Measurements from ENCODE around the gene EBF3. TPM values are rescaled to one million over a fixed set of nuclear protein-coding genes. Genes with fewer than 3 reads are reported as not detected.

Gene EBF3
- total RNA-seq, 4 donors from 2014 or later, result 0.42 to 2.9 (median 1.3) TPM

DNA sequence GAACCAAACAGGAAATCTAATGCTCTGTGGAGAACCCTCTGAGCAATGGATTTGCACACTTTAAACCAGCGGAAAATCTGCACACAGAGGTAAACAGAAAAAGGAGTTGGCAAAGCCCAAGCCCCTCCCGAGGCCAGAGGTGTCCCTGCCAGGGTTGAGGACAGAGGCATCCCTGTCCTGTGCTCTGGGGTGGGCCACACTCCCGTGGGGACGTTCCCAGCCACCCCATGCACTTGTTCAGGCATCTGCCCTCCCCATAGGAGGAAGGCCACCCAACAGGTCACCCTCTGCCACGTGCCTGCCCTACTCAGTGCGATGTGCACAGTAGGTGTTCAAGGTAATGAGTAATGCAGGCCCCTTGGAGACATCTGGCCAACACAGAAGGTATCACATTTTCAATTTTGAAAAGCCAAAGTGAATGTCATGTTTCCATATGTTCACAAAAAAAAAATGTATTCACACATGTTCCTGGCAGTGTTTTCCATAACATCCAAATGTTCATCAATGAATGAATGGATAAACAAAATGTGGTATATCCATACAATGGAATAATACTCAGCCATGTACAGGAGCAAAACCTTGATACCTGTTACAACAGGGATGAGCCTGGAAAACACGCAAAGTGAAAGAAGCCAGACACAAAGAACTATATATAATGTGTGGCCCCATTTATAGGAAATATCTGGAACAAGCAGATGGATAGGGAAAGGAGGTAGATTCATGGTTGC lies 108.1 kb downstream of the EBF3 start:
- WGBS, 2 donors, result 65 to 73% methylated on average over 6 of the region's 7 CpGs
- intact Hi-C loops (cut with DNase I), result no loop called here
- TF ChIP-seq, protein P1, sequence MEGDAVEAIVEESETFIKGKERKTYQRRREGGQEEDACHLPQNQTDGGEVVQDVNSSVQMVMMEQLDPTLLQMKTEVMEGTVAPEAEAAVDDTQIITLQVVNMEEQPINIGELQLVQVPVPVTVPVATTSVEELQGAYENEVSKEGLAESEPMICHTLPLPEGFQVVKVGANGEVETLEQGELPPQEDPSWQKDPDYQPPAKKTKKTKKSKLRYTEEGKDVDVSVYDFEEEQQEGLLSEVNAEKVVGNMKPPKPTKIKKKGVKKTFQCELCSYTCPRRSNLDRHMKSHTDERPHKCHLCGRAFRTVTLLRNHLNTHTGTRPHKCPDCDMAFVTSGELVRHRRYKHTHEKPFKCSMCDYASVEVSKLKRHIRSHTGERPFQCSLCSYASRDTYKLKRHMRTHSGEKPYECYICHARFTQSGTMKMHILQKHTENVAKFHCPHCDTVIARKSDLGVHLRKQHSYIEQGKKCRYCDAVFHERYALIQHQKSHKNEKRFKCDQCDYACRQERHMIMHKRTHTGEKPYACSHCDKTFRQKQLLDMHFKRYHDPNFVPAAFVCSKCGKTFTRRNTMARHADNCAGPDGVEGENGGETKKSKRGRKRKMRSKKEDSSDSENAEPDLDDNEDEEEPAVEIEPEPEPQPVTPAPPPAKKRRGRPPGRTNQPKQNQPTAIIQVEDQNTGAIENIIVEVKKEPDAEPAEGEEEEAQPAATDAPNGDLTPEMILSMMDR (IDR thresholded peaks at IDR 0.05), result no peak
- no peak for TF ChIP-seq POLR2A (IDR thresholded peaks at IDR 0.05)
- Histone ChIP-seq H3K36me3 (no peaks in the 10 kb centered on the region), H3K4me3 (no peak overlapping the region), H3K27ac (no peak overlapping the region), H3K4me1 (no peaks in the 10 kb centered on the region), H3K9me3 (peaks cover 0 to 10% (median 0%) of the 10 kb centered on the region in 3 donors), H3K27me3 (peaks cover 0 to 20% (median 0%) of the 10 kb centered on the region in 4 donors)
- no peak for DNase-seq

DNA sequence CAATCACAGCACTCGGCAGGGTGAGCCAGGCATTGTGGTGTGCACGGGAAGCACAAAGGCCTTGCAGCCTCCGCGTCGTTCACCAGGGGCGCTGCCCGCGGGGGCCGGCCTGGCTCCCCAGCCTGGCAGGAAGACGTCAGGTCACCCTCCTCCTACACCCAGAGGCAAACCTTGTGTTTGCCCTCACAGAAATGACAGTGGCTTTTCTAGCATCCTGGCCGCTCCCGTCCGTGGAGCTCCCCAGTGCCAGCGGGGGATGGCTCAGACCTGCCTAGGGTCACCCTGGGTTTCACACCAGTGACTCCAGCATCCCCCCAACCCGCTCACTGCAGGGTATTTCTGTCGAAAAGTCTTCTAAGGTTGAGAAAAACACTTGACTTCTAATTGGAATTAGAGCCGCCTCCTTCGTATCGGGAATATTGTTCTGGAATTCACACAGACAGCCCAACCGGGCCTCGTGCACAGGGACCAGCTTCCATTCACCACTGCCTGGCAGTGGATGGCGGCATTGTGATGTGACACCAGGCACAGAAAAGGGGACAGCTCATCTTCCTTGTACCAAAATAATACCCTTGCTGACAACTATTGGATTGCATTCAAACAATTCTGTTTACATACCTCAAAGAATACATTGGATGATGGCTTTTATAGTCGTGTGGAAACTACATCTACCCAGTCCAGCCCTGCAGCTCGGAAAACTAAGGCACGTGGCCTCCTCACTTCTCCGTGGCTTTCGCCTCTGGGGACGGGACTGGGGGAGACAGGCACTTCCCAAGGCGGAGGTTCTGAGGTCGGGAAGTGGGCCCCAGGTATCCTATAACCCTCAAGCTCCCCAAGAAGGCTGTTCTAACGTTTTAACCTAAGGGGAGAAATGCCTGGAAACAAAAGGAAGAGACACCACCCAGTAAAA lies 109.0 kb downstream of the EBF3 start:
- Histone ChIP-seq H3K36me3 (no peaks in the 10 kb centered on the region), H3K4me1 (no peaks in the 10 kb centered on the region), H3K4me3 (no peak overlapping the region), H3K9me3 (peaks cover 0 to 10% (median 0%) of the 10 kb centered on the region in 3 donors), H3K27ac (no peak overlapping the region), H3K27me3 (peaks cover 0 to 24% (median 0%) of the 10 kb centered on the region in 4 donors)
- no peak for DNase-seq
- no peak for TF ChIP-seq POLR2A (IDR thresholded peaks at IDR 0.05)
- TF ChIP-seq, protein P1 (IDR thresholded peaks at IDR 0.05), result no peak
- intact Hi-C loops (cut with DNase I), result no loop called here
- WGBS, 2 donors, result 75 to 83% methylated on average over 16 to 21 of the region's 31 CpGs

GRCh38 chr10:129854158-129854557 lies 109.9 kb downstream of the EBF3 start:
- H3K27me3 ChIP-seq, result peaks cover 0 to 24% (median 0%) of the 10 kb centered on the region in 4 donors

DNA sequence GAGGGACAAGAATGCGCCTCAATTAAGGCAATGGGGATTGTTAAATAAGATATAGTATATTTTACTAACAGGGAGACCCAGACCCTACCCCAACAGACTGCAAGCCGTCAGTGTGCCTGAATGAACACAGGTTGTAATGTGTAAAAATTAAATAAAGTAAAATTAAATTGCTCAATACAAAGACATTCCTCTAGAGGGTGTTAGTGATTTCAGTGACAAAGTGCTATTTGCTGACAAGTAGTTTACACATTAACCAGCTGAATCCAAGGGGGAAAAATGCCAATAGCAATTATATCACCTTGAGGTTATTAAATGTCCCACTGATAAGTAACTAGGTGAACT lies 110.5 kb downstream of the EBF3 start:
- no peaks in the 10 kb centered on the region for H3K36me3 ChIP-seq
- TF ChIP-seq, protein P1 (IDR thresholded peaks at IDR 0.05), result peak in 3 of 6 experiments; percentile 6 to 36 (median 17)
- TF ChIP-seq POLR2A (IDR thresholded peaks at IDR 0.05), result no peak
- whole genome bisulfite sequencing, 2 donors, result 24 to 33% methylated on average over 2 of the region's 2 CpGs
- H3K4me3 ChIP-seq, result no peak overlapping the region
- H3K9me3 ChIP-seq, result peaks cover 0 to 10% (median 0%) of the 10 kb centered on the region in 3 donors
- DNase-seq, result no peak
- H3K4me1 ChIP-seq, result no peaks in the 10 kb centered on the region
- H3K27me3 ChIP-seq, result peaks cover 0 to 24% (median 0%) of the 10 kb centered on the region in 4 donors
- no peak overlapping the region for H3K27ac ChIP-seq
- intact Hi-C loops (cut with DNase I), result no loop called here

More at GRCh38 chr10:129854158-129854557, 109.9 kb downstream of the EBF3 start:
- Histone ChIP-seq H3K27ac (no peak overlapping the region), H3K9me3 (peaks cover 0 to 10% (median 0%) of the 10 kb centered on the region in 3 donors), H3K4me1 (no peaks in the 10 kb centered on the region), H3K4me3 (no peak overlapping the region), H3K36me3 (no peaks in the 10 kb centered on the region)
- TF ChIP-seq, protein P1 (IDR thresholded peaks at IDR 0.05), result no peak
- TF ChIP-seq POLR2A (IDR thresholded peaks at IDR 0.05), result no peak
- WGBS, 2 donors, result 74 to 87% methylated on average over 10 of the region's 10 CpGs
- intact Hi-C loops (cut with DNase I), result no loop called here
- DNase-seq, result no peak
